Measurements from ENCODE around the gene PTGS1. TPM values are rescaled to one million over a fixed set of nuclear protein-coding genes. Genes with fewer than 3 reads are reported as not detected.

The PTGS1 gene
- polyA plus RNA-seq, 2 of the 4 experiments (the other 2 are of a cell fraction): 0.49 to 1.0 TPM

GRCh38 chr9:122332083-122332482 is 38.7 kb upstream of the PTGS1 start:
- Histone ChIP-seq H3K4me3 (no peak overlapping the region), H3K4me1 (no peaks in the 10 kb centered on the region), H3K9me3 (no peaks in the 10 kb centered on the region), H3K27ac (no peak overlapping the region), H3K4me2 (no peak overlapping the region)
- ChIA-PET POLR2A (no interaction called here), CTCF (no interaction called here)
- no peak for DNase-seq (ENCODE audit: low read depth in 1 of 2, low spot score in 1 of 2)
- no peak; a peak in 2 of 6 replicates for ATAC-seq
- FAIRE-seq: no peak
- TF ChIP-seq GATA3 (IDR thresholded peaks at IDR 0.05; ENCODE audit: borderline replicate concordance) (no peak), HOXB5 (CRISPR knock-in tag; IDR thresholded peaks at IDR 0.05) (no peak), POLR2AphosphoS2 (conservative IDR thresholded peaks at IDR 0.05; ENCODE audit: low read length) (no peak), HOXA7 (CRISPR knock-in tag; IDR thresholded peaks at IDR 0.05) (no peak), SMC3 (IDR thresholded peaks at IDR 0.05) (no peak), MAZ (IDR thresholded peaks at IDR 0.05; ENCODE audit: borderline replicate concordance, low read depth, low read length) (no peak), EHMT2 (IDR thresholded peaks at IDR 0.05; ENCODE audit: low read depth) (no peak), EP300 (IDR thresholded peaks at IDR 0.05) (no peak), JUN (IDR thresholded peaks at IDR 0.05) (no peak), JUNB (IDR thresholded peaks at IDR 0.05) (no peak), POLR2A (IDR thresholded peaks at IDR 0.05; ENCODE audit: low read length) (no peak), KDM5A (IDR thresholded peaks at IDR 0.05) (no peak), MAFK (IDR thresholded peaks at IDR 0.05; ENCODE audit: partially characterized antibody) (no peak), RNF2 (IDR thresholded peaks at IDR 0.05; ENCODE audit: borderline replicate concordance, low read depth) (no peak), SREBF2 (IDR thresholded peaks at IDR 0.05) (no peak), PHF8 (IDR thresholded peaks at IDR 0.05; ENCODE audit: borderline replicate concordance, low read depth) (no peak)
- TF ChIP-seq, protein P1, sequence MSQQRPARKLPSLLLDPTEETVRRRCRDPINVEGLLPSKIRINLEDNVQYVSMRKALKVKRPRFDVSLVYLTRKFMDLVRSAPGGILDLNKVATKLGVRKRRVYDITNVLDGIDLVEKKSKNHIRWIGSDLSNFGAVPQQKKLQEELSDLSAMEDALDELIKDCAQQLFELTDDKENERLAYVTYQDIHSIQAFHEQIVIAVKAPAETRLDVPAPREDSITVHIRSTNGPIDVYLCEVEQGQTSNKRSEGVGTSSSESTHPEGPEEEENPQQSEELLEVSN (IDR thresholded peaks at IDR 0.05; ENCODE audit: borderline replicate concordance, low read depth): no peak
- WGBS (ENCODE audit: missing lambda C conversion rate): 69% methylated on average over 6 of the region's 6 CpGs

- FAIRE-seq (no peak), DNase-seq (ENCODE audit: low read depth in 1 of 2, low spot score in 1 of 2) (no peak), ATAC-seq (no peak)
- H3K4me3 ChIP-seq: no peak overlapping the region
- ChIA-PET POLR2A (no interaction called here), CTCF (interaction anchor here (1.5 kb wide), 1 partner anchor 210 kb away, joined by 4 read pairs; no protein-coding TSS in a partner anchor)
- H3K4me2 ChIP-seq: no peak overlapping the region
- H3K9me3 ChIP-seq: no peaks in the 10 kb centered on the region
- TF ChIP-seq HOXA7 (CRISPR knock-in tag; IDR thresholded peaks at IDR 0.05) (no peak), TP53 (CRISPR knock-in tag; IDR thresholded peaks at IDR 0.05) (no peak)
- 62% methylated on average over 7 of the region's 7 CpGs for WGBS (ENCODE audit: missing lambda C conversion rate)
- no peaks in the 10 kb centered on the region for H3K4me1 ChIP-seq
- no peak overlapping the region for H3K27ac ChIP-seq
Observed at GRCh38 chr9:122332644-122333043, 38.2 kb upstream of the PTGS1 start.

DNA sequence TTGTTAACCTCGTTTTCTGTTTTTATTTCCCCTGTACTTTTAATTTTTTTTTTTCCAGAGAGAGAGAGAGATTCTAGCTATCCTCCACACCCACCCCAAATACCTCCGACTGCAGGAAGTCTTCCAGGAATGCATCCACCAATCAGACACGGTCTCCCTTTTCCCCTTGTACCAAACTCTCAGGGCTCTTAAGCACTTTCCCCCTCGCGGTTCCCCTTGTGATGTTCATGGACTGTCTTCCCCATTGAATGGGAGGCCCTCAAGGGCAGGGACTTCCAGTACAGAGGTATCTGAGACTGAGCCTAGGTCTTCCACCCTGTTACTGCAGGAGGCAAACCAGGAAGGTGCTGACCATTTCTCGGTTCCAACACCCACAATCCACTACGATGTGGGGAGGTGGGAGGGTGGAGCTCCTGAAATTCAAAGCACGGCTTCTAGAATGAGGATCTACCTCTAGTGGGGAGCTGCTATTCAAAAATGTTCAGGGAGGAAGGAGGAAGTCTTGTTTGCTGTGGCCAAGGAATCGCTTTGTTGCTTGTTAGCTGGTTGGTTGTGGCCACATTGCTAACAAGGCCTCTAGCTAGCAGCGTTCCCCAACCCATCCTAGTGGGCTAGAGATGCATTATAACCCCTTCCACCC is 37.5 kb upstream of the PTGS1 start:
- no peak overlapping the region for H3K4me2 ChIP-seq
- CTCF ChIA-PET: interaction anchor here (0.6 to 2.3 kb wide), 4 partner anchors 12 to 235 kb away, joined by 3 to 10 read pairs (median 4); no protein-coding TSS in a partner anchor
- no peak for ATAC-seq

More for the DNA sequence above, 37.5 kb upstream of the PTGS1 start:
- no peak for DNase-seq (ENCODE audit: low read depth in 1 of 2, low spot score in 1 of 2)
- TF ChIP-seq JUNB (IDR thresholded peaks at IDR 0.05) (no peak), FOSB (CRISPR knock-in tag; IDR thresholded peaks at IDR 0.05) (no peak), PHF8 (IDR thresholded peaks at IDR 0.05; ENCODE audit: borderline replicate concordance, low read depth) (no peak), ZFP36 (IDR thresholded peaks at IDR 0.05; ENCODE audit: borderline replicate concordance, partially characterized antibody) (no peak), RFX5 (IDR thresholded peaks at IDR 0.05) (no peak), HEYL (CRISPR knock-in tag; IDR thresholded peaks at IDR 0.05) (no peak), POLR2AphosphoS2 (conservative IDR thresholded peaks at IDR 0.05; ENCODE audit: low read length) (no peak), HES2 (IDR thresholded peaks at IDR 0.05) (no peak), MYC (IDR thresholded peaks at IDR 0.05; ENCODE audit: borderline replicate concordance, low read length) (no peak), RCOR1 (IDR thresholded peaks at IDR 0.05; ENCODE audit: low read depth, low read length) (no peak), CBX2 (IDR thresholded peaks at IDR 0.05; ENCODE audit: borderline replicate concordance, low read depth) (no peak), ZSCAN20 (CRISPR knock-in tag; IDR thresholded peaks at IDR 0.05) (no peak), NR3C1 (IDR thresholded peaks at IDR 0.05) (no peak)
- TF ChIP-seq, protein P2, sequence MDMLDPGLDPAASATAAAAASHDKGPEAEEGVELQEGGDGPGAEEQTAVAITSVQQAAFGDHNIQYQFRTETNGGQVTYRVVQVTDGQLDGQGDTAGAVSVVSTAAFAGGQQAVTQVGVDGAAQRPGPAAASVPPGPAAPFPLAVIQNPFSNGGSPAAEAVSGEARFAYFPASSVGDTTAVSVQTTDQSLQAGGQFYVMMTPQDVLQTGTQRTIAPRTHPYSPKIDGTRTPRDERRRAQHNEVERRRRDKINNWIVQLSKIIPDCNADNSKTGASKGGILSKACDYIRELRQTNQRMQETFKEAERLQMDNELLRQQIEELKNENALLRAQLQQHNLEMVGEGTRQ (IDR thresholded peaks at IDR 0.05): no peak
- TF ChIP-seq, protein P3, sequence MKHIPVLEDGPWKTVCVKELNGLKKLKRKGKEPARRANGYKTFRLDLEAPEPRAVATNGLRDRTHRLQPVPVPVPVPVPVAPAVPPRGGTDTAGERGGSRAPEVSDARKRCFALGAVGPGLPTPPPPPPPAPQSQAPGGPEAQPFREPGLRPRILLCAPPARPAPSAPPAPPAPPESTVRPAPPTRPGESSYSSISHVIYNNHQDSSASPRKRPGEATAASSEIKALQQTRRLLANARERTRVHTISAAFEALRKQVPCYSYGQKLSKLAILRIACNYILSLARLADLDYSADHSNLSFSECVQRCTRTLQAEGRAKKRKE (CRISPR knock-in tag; IDR thresholded peaks at IDR 0.05; ENCODE audit: low read depth): no peak
- Histone ChIP-seq H3K4me1 (no peaks in the 10 kb centered on the region), H3K9me3 (no peaks in the 10 kb centered on the region), H3K27ac (no peak overlapping the region), H3K4me3 (no peak overlapping the region)
- 84% methylated on average over 10 of the region's 10 CpGs for WGBS (ENCODE audit: missing lambda C conversion rate)
- POLR2A ChIA-PET: no interaction called here
- no peak for FAIRE-seq
